Progenitor cell of endocrine pancreas (in vitro differentiated cells): ENCODE measurements around the gene PACSIN3. TPM values are rescaled to one million over a fixed set of nuclear protein-coding genes. Genes with fewer than 3 reads are reported as not detected.

Experiments
- DNase-seq: peaks from one replicate; pipeline ENCODE4 v3.0.0; 2021; ENCODE audit warnings: low spot score; ENCODE audit not compliant: unreplicated experiment
- H3K27ac Mint-ChIP-seq: 2 replicates; pipeline ENCODE4 v1.8.0; 2021; ENCODE audit warnings: mild to moderate bottlenecking, moderate library complexity, mixed read lengths
- H3K27me3 Mint-ChIP-seq: 2 replicates; pipeline ENCODE4 v1.8.0; 2021; ENCODE audit warnings: mixed read lengths
- H3K36me3 Mint-ChIP-seq: 2 replicates; pipeline ENCODE4 v1.8.0; 2022; ENCODE audit warnings: mixed read lengths; ENCODE audit not compliant: insufficient read depth
- H3K4me1 Mint-ChIP-seq: 2 replicates; pipeline ENCODE4 v1.8.0; 2021; ENCODE audit warnings: low read depth, mixed read lengths
- H3K4me3 Mint-ChIP-seq: 2 replicates; pipeline ENCODE4 v1.8.0; 2021; ENCODE audit warnings: low read depth, mild to moderate bottlenecking, moderate library complexity, mixed read lengths
- H3K9me3 Mint-ChIP-seq: 2 replicates; pipeline ENCODE4 v1.8.0; 2021; ENCODE audit warnings: low read depth, mixed read lengths
- CTCF ChIP-seq: fragments of 200-600 bp; sonication (generic); IDR thresholded peaks from one replicate; pipeline ENCODE4 v1.5.0; 2021; ENCODE audit warnings: antibody characterized with exemption, mild to moderate bottlenecking; ENCODE audit not compliant: unreplicated experiment
- total RNA-seq: library from RNA; stranded (reverse); gene quantifications from 2 replicates; pipeline ENCODE4 v1.2.1, GENCODE V29; 2021

PACSIN3 gene
- total RNA-seq, 1 donor from 2014 or later = 59.6 TPM

- no peaks in the 10 kb centered on the region for H3K9me3 Mint-ChIP-seq
- DNase-seq = no peak
- peaks cover 9% of the 10 kb centered on the region for H3K4me1 Mint-ChIP-seq
- H3K4me3 Mint-ChIP-seq = no peak overlapping the region
- TF ChIP-seq CTCF = no peak
- no peak overlapping the region for H3K27ac Mint-ChIP-seq
- no peaks in the 10 kb centered on the region for H3K27me3 Mint-ChIP-seq
- H3K36me3 Mint-ChIP-seq = peaks cover 4% of the 10 kb centered on the region
Measured at GRCh38 chr11:47154616-47155570, 31.3 kb downstream of the PACSIN3 start.

- H3K4me3 Mint-ChIP-seq = no peak overlapping the region
- peaks cover 5% of the 10 kb centered on the region for H3K4me1 Mint-ChIP-seq
- DNase-seq = peak; percentile 73
- H3K36me3 Mint-ChIP-seq = peaks cover 2% of the 10 kb centered on the region
- no peaks in the 10 kb centered on the region for H3K9me3 Mint-ChIP-seq
- no peaks in the 10 kb centered on the region for H3K27me3 Mint-ChIP-seq
- peak; percentile 96 for TF ChIP-seq CTCF
- H3K27ac Mint-ChIP-seq = no peak overlapping the region
Measured at GRCh38 chr11:47152953-47153950, 33.0 kb downstream of the PACSIN3 start.

GRCh38 chr11:47152126-47152952, 33.9 kb downstream of the PACSIN3 start:
- TF ChIP-seq CTCF = no peak
- Mint-ChIP-seq H3K27me3 (no peaks in the 10 kb centered on the region), H3K36me3 (peaks cover 2% of the 10 kb centered on the region), H3K9me3 (no peaks in the 10 kb centered on the region), H3K27ac (no peak overlapping the region), H3K4me1 (peaks cover 1% of the 10 kb centered on the region), H3K4me3 (no peak overlapping the region)
- DNase-seq = no peak

GRCh38 chr11:47149782-47150181, 36.5 kb downstream of the PACSIN3 start:
- no peak for TF ChIP-seq CTCF
- Mint-ChIP-seq H3K4me1 (peaks cover 1% of the 10 kb centered on the region), H3K27me3 (no peaks in the 10 kb centered on the region), H3K4me3 (no peak overlapping the region), H3K9me3 (no peaks in the 10 kb centered on the region), H3K36me3 (peaks cover 2% of the 10 kb centered on the region), H3K27ac (no peak overlapping the region)
- DNase-seq = no peak
